COR-L47 (cell line): ENCODE data around the gene TEX35.

Experiments used
- DNase-seq: peaks from one replicate; lab custom pipeline; 2025; lab: John Stamatoyannopoulos, UW

TEX35 gene

GRCh38 chr1:178520803-178521202 lies 7.9 kb downstream of the TEX35 start:
- DNase-seq, result no peak

- no peak for DNase-seq
Measured at GRCh38 chr1:178521241-178521640, 8.3 kb downstream of the TEX35 start.

- no peak for DNase-seq
Measured at GRCh38 chr1:178527117-178527516, 14.2 kb downstream of the TEX35 start.

GRCh38 chr1:178528228-178528952 lies 15.5 kb downstream of the TEX35 start:
- peak; percentile 46 for DNase-seq

- DNase-seq, result no peak
Measured at GRCh38 chr1:178528953-178529335, 16.0 kb downstream of the TEX35 start.

- DNase-seq, result no peak
Measured at GRCh38 chr1:178529364-178530036, 16.6 kb downstream of the TEX35 start.

- DNase-seq, result no peak
Measured at GRCh38 chr1:178530037-178530402, 17.1 kb downstream of the TEX35 start.

GRCh38 chr1:178530502-178530901 lies 17.6 kb downstream of the TEX35 start:
- DNase-seq, result no peak

GRCh38 chr1:178531887-178532286 lies 19.0 kb downstream of the TEX35 start:
- no peak for DNase-seq

GRCh38 chr1:178532392-178532791 lies 19.5 kb downstream of the TEX35 start:
- peak; percentile 71 for DNase-seq

GRCh38 chr1:178533121-178533946 lies 20.4 kb downstream of the TEX35 start:
- no peak for DNase-seq

GRCh38 chr1:178534137-178534868 lies 21.4 kb downstream of the TEX35 start:
- no peak for DNase-seq

GRCh38 chr1:178536329-178536728 lies 23.4 kb downstream of the TEX35 start:
- DNase-seq, result no peak

GRCh38 chr1:178536844-178537371 lies 24.0 kb downstream of the TEX35 start:
- no peak for DNase-seq

- DNase-seq, result no peak
Measured at GRCh38 chr1:178537382-178538090, 24.6 kb downstream of the TEX35 start.

GRCh38 chr1:178538192-178538916 lies 25.4 kb downstream of the TEX35 start:
- no peak for DNase-seq

- DNase-seq, result no peak
Measured at GRCh38 chr1:178539291-178539690, 26.4 kb downstream of the TEX35 start.

- no peak for DNase-seq
Measured at GRCh38 chr1:178540204-178540603, 27.3 kb downstream of the TEX35 start.

- no peak for DNase-seq
Measured at GRCh38 chr1:178540646-178541045, 27.7 kb downstream of the TEX35 start.

GRCh38 chr1:178541379-178541778 lies 28.5 kb downstream of the TEX35 start:
- DNase-seq, result no peak
